B cell (primary cell): ENCODE measurements around the gene H6PD.

Experiments used
- EZH2 ChIP-seq: IDR thresholded peaks from 2 replicates; pipeline ENCODE4 v1.6.1; 2012; ENCODE audit warnings: borderline replicate concordance, low read depth, mild to moderate bottlenecking, moderate library complexity, low read length; ENCODE audit not compliant: insufficient read depth, poor library complexity, severe bottlenecking
- TF ChIP-seq, protein P1 (sequence below): fragments of 200-600 bp; IDR thresholded peaks from one replicate; pipeline ENCODE4 v1.8.0; 2022; ENCODE audit warnings: antibody characterized with exemption, mild to moderate bottlenecking

DNA sequence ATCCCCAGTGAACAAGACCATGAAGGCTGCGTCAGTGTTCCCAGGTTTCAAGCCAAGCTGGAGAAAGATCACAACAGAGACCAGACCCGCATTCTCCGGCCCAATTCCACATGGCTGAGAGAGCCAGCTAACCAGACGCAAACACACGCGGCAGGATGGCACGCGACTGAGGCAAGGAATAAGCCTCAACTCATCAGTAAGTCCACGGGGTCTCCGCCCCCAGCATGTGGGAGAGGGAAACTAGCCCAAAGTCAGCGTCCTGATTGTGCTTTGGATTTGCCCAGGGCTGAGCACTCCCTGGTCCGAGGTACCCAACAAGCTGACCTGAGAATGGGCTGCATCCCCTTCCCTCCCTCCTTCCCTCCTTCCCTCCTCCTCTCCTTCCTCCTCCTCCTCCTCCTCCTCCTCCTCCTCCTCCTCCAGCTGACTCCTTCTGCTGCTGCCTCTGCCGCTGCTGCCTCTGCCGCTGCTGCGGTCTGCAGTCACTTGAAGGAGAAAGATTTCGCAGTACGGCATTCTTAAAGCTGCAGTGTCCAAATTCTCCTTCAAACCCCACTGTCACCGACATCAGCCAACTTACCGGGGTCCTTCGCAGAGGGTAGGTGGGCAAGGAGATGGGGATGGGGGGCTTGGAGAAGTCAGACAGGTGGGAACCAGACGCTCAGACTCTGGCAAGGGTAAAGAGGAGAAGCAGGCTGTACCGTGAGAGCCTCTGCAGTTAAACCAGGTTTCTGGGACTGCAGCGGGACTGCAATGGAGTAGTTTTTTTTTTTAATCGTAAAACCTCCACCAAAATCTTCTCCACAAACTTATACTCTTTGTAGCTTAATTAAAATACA is 33.0 kb upstream of the H6PD start:
- TF ChIP-seq, protein P1, sequence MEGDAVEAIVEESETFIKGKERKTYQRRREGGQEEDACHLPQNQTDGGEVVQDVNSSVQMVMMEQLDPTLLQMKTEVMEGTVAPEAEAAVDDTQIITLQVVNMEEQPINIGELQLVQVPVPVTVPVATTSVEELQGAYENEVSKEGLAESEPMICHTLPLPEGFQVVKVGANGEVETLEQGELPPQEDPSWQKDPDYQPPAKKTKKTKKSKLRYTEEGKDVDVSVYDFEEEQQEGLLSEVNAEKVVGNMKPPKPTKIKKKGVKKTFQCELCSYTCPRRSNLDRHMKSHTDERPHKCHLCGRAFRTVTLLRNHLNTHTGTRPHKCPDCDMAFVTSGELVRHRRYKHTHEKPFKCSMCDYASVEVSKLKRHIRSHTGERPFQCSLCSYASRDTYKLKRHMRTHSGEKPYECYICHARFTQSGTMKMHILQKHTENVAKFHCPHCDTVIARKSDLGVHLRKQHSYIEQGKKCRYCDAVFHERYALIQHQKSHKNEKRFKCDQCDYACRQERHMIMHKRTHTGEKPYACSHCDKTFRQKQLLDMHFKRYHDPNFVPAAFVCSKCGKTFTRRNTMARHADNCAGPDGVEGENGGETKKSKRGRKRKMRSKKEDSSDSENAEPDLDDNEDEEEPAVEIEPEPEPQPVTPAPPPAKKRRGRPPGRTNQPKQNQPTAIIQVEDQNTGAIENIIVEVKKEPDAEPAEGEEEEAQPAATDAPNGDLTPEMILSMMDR = no peak
- no peak for TF ChIP-seq EZH2
